Right lobe of liver (tissue), 6 donors: ENCODE results near the gene TSR2. TPM values are rescaled to one million over a fixed set of nuclear protein-coding genes. Genes with fewer than 3 reads are reported as not detected.
A peak's percentile ranks its signal among the peaks of the same experiment; 100 is the strongest.

Source experiments
- ATAC-seq, 4 donors: fragments of 200-7000 bp; cut with Tn5 transposase; one replicate each; pipeline ENCODE4 v1.9.1; 2020; ENCODE audit warnings: mild to moderate bottlenecking in 4 of 4, moderate library complexity in 4 of 4
- DNase-seq, 3 donors: peaks; one replicate each; pipeline ENCODE4 v3.0.0-alpha.2; 2020
- H3K27ac ChIP-seq, 3 donors: fragments of 200-600 bp; one replicate each; pipeline ENCODE4 v1.8.0; 2022
- H3K27me3 ChIP-seq, 2 donors: fragments of 200-600 bp; one replicate each; pipeline ENCODE4 v1.8.0; 2022
- H3K36me3 ChIP-seq, 4 donors: fragments of 200-600 bp; sonication (generic) in 1 of 4; one replicate each; pipeline versions ENCODE4 v1.5.1 to v1.8.0; 2017 to 2022; ENCODE audit warnings: control low read depth in 1 of 4
- H3K4me1 ChIP-seq, 4 donors: fragments of 200-600 bp; sonication (generic) in 1 of 4; one replicate each; pipeline versions ENCODE4 v1.5.1 to v1.8.0; 2017 to 2022; ENCODE audit warnings: control low read depth in 1 of 4
- H3K4me3 ChIP-seq, 3 donors: fragments of 200-600 bp; one replicate each; pipeline ENCODE4 v1.8.0; 2022
- H3K9me3 ChIP-seq, 4 donors: fragments of 200-600 bp; sonication (generic) in 1 of 4; one replicate each; pipeline versions ENCODE4 v1.5.1 to v1.8.0; 2017 to 2022; ENCODE audit warnings: control low read depth in 1 of 4
- POLR2A ChIP-seq: fragments of 450-650 bp; IDR thresholded peaks from one replicate; pipeline ENCODE4 v1.6.1; 2017; ENCODE audit warnings: antibody characterized with exemption, mild to moderate bottlenecking
- WGBS: methylation state at CpG from one replicate; pipeline ENCODE4 v1.1.6; 2018; ENCODE audit warnings: low coverage, low lambda C conversion rate; ENCODE audit not compliant: insufficient coverage; ENCODE audit errors: missing lambda C conversion rate; 5-methylcytosine and 5-hydroxymethylcytosine counted together
- intact Hi-C, 2 donors: fragments of 100-400 bp; cut with DNase I; formaldehyde crosslinking; loops; one replicate each; pipeline versions ENCODE4 v1.11.2 to v1.14.1; 2022
- total RNA-seq, 6 experiments: library from RNA; depleted of rRNA in 2 of 6; stranded (reverse); fragments of >200 nt in 2 of 6; fragmentation: NEBNext Ultra II Directional in 3 of 6; extraction: Animal tissue kit (Norgen Biotek cat#: 25700) in 3 of 6; gene quantifications; one replicate each; pipeline versions ENCODE4 v1.1.0 to v1.2.4, GENCODE V29; 2016 to 2023
- TF ChIP-seq, protein P1 (sequence below), 4 donors: fragments of 200-600 bp in 3 of 4; fragments of 450-650 bp in 1 of 4; IDR thresholded peaks; one replicate each; pipeline versions ENCODE4 v1.5.1 to v1.8.0; 2016 to 2022; ENCODE audit warnings: antibody characterized with exemption in 4 of 4, mild to moderate bottlenecking in 2 of 4
- donor health status: DM: no; HTN: yes; CAD: no.
- donor health status: DM: no; HTN: no; CAD: no.
- donor health status: DM: no; HTN: no; CAD: no.
- donor health status: DM: no; HTN: yes; CAD: no.
- donor health status: DM: no; HTN: yes; CAD: no.

TSR2 gene
- total RNA-seq, 6 experiments from 2014 or later = 10.6 to 19.9 (median 15.7) TPM

DNA sequence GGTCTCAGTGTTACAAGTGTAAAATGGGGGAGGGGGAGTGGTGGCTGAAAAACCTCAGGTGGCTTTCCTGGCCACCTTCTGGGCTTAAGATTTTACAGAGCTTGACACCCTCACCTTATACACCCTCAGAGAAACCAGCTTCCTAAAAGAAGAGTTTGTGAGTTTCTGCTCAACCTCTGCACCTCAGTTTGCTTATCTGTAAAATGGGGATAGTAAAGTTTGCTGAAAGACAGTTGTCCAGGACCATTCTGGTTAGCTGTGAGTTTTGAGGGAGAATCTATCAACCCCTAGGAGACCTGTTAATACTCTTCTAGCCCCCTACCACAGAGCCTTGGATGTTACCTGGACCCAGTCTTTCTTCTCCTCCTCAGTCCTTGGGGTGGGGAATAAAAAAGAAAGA, 9.7 kb downstream of the TSR2 start:
- DNase-seq = no peak
- no peak overlapping the region for H3K4me3 ChIP-seq
- H3K27ac ChIP-seq = no peak overlapping the region
- intact Hi-C loops = no loop called here
- no peaks in the 10 kb centered on the region for H3K27me3 ChIP-seq
- ATAC-seq = no peak
- no peaks in the 10 kb centered on the region for H3K4me1 ChIP-seq
- TF ChIP-seq, protein P1, sequence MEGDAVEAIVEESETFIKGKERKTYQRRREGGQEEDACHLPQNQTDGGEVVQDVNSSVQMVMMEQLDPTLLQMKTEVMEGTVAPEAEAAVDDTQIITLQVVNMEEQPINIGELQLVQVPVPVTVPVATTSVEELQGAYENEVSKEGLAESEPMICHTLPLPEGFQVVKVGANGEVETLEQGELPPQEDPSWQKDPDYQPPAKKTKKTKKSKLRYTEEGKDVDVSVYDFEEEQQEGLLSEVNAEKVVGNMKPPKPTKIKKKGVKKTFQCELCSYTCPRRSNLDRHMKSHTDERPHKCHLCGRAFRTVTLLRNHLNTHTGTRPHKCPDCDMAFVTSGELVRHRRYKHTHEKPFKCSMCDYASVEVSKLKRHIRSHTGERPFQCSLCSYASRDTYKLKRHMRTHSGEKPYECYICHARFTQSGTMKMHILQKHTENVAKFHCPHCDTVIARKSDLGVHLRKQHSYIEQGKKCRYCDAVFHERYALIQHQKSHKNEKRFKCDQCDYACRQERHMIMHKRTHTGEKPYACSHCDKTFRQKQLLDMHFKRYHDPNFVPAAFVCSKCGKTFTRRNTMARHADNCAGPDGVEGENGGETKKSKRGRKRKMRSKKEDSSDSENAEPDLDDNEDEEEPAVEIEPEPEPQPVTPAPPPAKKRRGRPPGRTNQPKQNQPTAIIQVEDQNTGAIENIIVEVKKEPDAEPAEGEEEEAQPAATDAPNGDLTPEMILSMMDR (IDR thresholded peaks at IDR 0.05) = no peak
- TF ChIP-seq POLR2A = no peak
- H3K9me3 ChIP-seq = no peaks in the 10 kb centered on the region
- H3K36me3 ChIP-seq = no peaks in the 10 kb centered on the region

DNA sequence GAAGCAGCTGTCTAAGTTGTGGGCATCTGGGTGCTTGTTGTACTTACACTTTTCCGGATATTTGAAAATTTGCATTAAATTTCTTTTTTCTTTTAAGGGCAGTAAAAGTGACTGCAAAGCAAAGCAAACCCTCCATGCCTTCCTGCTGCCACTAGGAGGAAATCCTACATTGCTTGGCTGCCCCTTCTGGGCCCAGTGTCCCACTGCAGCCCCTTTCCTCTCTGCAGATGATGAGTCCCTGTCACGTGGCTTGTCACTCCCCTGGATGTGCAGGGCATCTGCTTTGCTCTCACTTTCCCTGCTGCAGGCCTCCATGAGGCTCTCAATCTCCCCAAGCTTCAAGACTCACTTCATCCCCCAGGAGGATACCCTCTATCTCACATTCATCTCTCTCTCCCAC, 12.7 kb downstream of the TSR2 start:
- ATAC-seq (no peak), DNase-seq (no peak)
- 45% methylated on average over 2 of the region's 2 CpGs for WGBS
- Histone ChIP-seq H3K27me3 (no peaks in the 10 kb centered on the region), H3K27ac (no peak overlapping the region), H3K4me1 (no peaks in the 10 kb centered on the region), H3K4me3 (no peak overlapping the region), H3K36me3 (no peaks in the 10 kb centered on the region), H3K9me3 (no peaks in the 10 kb centered on the region)
- intact Hi-C loops = no loop called here
- TF ChIP-seq, protein P1 (IDR thresholded peaks at IDR 0.05) = no peak
- TF ChIP-seq POLR2A = no peak

DNA sequence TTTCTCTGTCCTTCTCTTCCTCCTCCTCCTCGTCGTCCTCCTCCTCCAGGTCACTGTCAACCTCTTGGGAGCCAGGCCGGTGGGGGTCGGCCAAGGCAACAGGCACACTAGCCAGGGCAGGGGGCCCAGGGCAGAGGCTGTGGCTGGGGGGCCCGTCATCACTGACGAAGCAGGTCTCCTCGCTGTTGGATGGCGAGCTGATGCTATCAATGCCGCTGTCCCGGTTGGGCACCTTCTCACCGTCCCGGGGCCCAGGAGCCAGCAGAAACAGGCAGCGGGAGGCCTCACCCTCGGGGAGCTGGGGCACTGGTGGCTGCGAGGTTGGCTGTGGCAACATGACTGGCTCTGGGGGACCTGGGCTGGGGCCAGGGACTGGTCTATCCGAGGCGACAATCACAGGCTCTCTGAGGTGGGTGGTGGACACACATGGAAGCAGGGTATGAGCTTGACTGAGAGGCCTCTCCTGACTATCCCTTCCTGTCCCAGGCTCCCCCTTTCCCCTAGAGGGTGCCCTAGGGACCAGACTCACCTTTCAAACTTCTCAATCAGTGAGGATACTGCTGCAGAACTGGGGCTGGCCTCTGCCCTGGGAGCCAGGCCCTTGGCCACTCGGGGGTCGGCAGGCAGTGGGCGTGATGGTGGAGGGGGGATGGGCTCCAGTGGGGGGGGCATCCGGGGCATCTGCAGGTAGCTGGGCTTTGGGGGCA, 30.0 kb downstream of the TSR2 start:
- DNase-seq = no peak
- H3K4me3 ChIP-seq = no peak overlapping the region
- no peaks in the 10 kb centered on the region for H3K4me1 ChIP-seq
- TF ChIP-seq, protein P1 (IDR thresholded peaks at IDR 0.05) = no peak
- TF ChIP-seq POLR2A = no peak
- 72% methylated on average over 7 of the region's 21 CpGs for WGBS
- intact Hi-C loops = no loop called here
- H3K36me3 ChIP-seq = no peaks in the 10 kb centered on the region
- ATAC-seq = peak in 1 of 4 donors; percentile 9
- H3K27ac ChIP-seq = no peak overlapping the region
- no peaks in the 10 kb centered on the region for H3K27me3 ChIP-seq
- no peaks in the 10 kb centered on the region for H3K9me3 ChIP-seq

DNA sequence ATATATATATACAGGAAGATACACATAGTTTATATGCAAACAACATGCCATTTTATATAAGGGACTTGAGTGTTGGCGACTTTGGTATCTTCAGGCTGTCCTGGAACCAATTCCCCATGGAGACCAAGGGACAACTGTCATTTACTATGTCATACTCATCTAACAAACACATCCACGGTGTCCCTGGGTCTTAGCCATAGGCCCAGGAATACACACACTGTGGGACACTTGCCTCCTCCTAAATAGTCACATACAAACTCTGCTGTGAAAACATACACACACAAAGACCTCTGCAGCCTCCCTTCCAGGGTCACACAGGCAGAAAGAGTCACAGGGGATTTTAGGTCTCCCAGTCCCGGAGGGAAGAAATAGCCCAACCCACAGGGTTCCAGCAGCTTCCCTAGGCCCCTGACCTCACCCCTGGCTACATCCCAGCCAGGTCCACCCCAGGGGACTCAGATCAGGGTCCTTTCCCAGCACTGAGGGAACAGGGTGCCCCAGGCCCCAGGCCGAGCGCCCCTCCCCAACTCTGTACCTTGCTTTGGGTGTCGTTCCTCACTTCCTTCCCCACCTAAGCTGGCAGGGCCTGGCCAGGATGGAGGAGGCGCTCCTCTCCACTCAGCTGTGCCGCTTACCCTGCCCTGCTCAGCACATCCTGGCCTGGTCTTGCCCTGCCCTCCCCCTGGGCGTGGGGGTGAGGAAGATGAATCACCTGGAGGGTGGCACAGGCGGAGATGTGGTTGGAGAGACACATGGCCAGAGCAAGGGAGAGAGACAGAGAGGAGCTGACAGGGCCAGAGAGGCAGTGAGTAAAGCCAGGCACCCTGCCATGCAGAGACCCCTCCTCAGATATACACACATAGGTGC, 34.0 kb downstream of the TSR2 start:
- H3K27me3 ChIP-seq = no peaks in the 10 kb centered on the region
- DNase-seq (no peak), ATAC-seq (peak in 1 of 4 donors; percentile 15)
- no peak overlapping the region for H3K27ac ChIP-seq
- no peaks in the 10 kb centered on the region for H3K4me1 ChIP-seq
- intact Hi-C loops = no loop called here
- H3K4me3 ChIP-seq = no peak overlapping the region
- H3K9me3 ChIP-seq = no peaks in the 10 kb centered on the region
- 80% methylated on average over 6 of the region's 10 CpGs for WGBS
- TF ChIP-seq, protein P1 (IDR thresholded peaks at IDR 0.05) = no peak
- no peak for TF ChIP-seq POLR2A
- no peaks in the 10 kb centered on the region for H3K36me3 ChIP-seq
